Upper lobe of right lung (tissue), 1 donor: ENCODE results near the gene LRRC70. TPM values are rescaled to one million over a fixed set of nuclear protein-coding genes. Genes with fewer than 3 reads are reported as not detected.

Experiments used
- ATAC-seq: fragments of 200-7000 bp; cut with Tn5 transposase; one replicate; pipeline ENCODE4 v1.9.1; 2020; ENCODE audit warnings: mild to moderate bottlenecking, moderate library complexity
- DNase-seq: peaks from one replicate; pipeline ENCODE4 v3.0.0-alpha.2; 2020
- H3K27ac ChIP-seq: fragments of 200-600 bp; one replicate; pipeline ENCODE4 v1.8.0; 2022
- H3K27me3 ChIP-seq: fragments of 200-600 bp; one replicate; pipeline ENCODE4 v1.8.0; 2022; ENCODE audit warnings: mild to moderate bottlenecking
- H3K36me3 ChIP-seq: fragments of 200-600 bp; one replicate; pipeline ENCODE4 v1.8.0; 2022
- H3K4me1 ChIP-seq: fragments of 200-600 bp; one replicate; pipeline ENCODE4 v1.8.0; 2022
- H3K4me3 ChIP-seq: fragments of 200-600 bp; one replicate; pipeline ENCODE4 v1.8.0; 2022; ENCODE audit warnings: mild to moderate bottlenecking
- H3K9me3 ChIP-seq: fragments of 200-600 bp; one replicate; pipeline ENCODE4 v1.8.0; 2022
- CTCF ChIP-seq: fragments of 200-600 bp; IDR thresholded peaks from one replicate; pipeline ENCODE4 v1.8.0; 2022; ENCODE audit warnings: antibody characterized with exemption
- intact Hi-C: fragments of 100-400 bp; cut with DNase I; formaldehyde crosslinking; loops from one replicate; pipeline ENCODE4 v1.11.0; 2022
- long read RNA-seq: library from polyadenylated mRNA; unstranded; transcript quantifications from one replicate; pipeline ENCODE4 v2.0.0, GENCODE V29; 2021
- total RNA-seq: library from RNA; stranded (reverse); fragmentation: NEBNext Ultra II Directional; extraction: Animal tissue kit (Norgen Biotek cat#: 25700); gene quantifications from one replicate; pipeline ENCODE4 v1.2.1, GENCODE V29; 2021
- donor health status: DM: no; HTN: yes; CAD: no; lungs with severe emphysema.

Gene LRRC70
- 2.4 TPM for total RNA-seq
- long read RNA-seq, partial matches to known transcripts, result 0 of 2 reads
- long read RNA-seq, other reads (novel, unspliced or antisense), result 0 of 2 reads

DNA sequence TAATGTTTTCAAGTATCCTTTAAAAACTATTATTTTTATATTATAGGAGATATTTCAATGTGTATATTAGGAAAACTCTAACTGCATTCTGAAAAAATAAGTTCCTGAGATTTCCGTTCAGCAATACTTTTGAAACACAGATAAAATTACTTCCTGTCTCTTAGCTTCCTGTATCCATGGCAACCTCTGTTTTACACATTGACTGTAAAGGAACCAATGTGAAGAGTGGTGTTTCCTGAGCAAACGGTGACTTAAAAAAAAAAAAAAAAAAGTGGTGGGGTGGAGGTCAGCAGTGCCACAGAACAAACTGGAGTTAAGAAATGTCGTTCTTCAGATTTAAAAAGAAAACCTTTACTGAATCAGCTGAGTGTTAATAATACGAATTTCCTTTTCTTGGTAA is at the start of gene LRRC70:
Gene LRRC70 (plus strand): TSS at position 280 of the 400 bp plus-strand sequence. CDS start 620 bp downstream, outside the sequence.
- no peaks in the 10 kb centered on the region for H3K27me3 ChIP-seq
- peak; percentile 65 for ATAC-seq
- DNase-seq, result no peak
- H3K4me1 ChIP-seq, result no peaks in the 10 kb centered on the region
- TF ChIP-seq CTCF, result no peak
- no peak within 1 kb of the TSS for H3K27ac ChIP-seq
- peaks cover 6% of the 10 kb centered on the region for H3K36me3 ChIP-seq
- H3K4me3 ChIP-seq, result peak within 1 kb of the TSS; percentile 6
- intact Hi-C loops, result no loop called here
- no peaks in the 10 kb centered on the region for H3K9me3 ChIP-seq

DNA sequence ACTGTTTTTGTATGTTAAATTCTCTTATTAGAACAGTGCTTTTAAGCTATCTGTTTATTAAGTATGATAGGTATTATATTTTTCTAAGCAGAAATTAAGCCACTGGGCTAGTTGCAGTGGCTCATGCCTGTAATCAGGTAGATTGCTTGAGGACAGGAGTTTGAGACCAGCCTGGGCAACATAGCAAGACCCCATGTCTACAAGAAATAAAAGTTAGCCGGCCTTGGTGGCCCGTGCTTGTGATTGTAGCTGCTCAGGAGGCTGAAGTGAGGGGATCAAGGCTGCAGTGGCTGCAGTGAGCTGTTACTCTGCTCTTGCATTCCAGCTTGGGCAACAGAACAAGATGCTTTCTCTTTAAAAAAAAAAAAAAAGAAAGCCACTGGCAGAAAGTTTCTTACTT is 45.0 kb upstream of the LRRC70 start:
- no peak for ATAC-seq
- no peak overlapping the region for H3K27ac ChIP-seq
- no peaks in the 10 kb centered on the region for H3K4me1 ChIP-seq
- intact Hi-C loops, result no loop called here
- peaks cover 11% of the 10 kb centered on the region for H3K36me3 ChIP-seq
- no peak overlapping the region for H3K4me3 ChIP-seq
- DNase-seq, result no peak
- H3K9me3 ChIP-seq, result no peaks in the 10 kb centered on the region
- H3K27me3 ChIP-seq, result no peaks in the 10 kb centered on the region
- no peak for TF ChIP-seq CTCF

- H3K27me3 ChIP-seq, result no peaks in the 10 kb centered on the region
- intact Hi-C loops, result no loop called here
- no peaks in the 10 kb centered on the region for H3K9me3 ChIP-seq
- no peak for TF ChIP-seq CTCF
- H3K4me1 ChIP-seq, result no peaks in the 10 kb centered on the region
- DNase-seq (no peak), ATAC-seq (no peak)
- peaks cover 11% of the 10 kb centered on the region for H3K36me3 ChIP-seq
- H3K4me3 ChIP-seq, result no peak overlapping the region
- no peak overlapping the region for H3K27ac ChIP-seq
Observed at GRCh38 chr5:62534461-62535236, 44.0 kb upstream of the LRRC70 start.

GRCh38 chr5:62536232-62536631 is 42.4 kb upstream of the LRRC70 start:
- intact Hi-C loops, result no loop called here
- H3K36me3 ChIP-seq, result peaks cover 8% of the 10 kb centered on the region
- no peaks in the 10 kb centered on the region for H3K4me1 ChIP-seq
- H3K27ac ChIP-seq, result no peak overlapping the region
- ATAC-seq, result no peak
- no peak for TF ChIP-seq CTCF
- no peak overlapping the region for H3K4me3 ChIP-seq
- no peaks in the 10 kb centered on the region for H3K27me3 ChIP-seq
- no peaks in the 10 kb centered on the region for H3K9me3 ChIP-seq
- no peak for DNase-seq

GRCh38 chr5:62536783-62537182 is 41.8 kb upstream of the LRRC70 start:
- ATAC-seq (no peak), DNase-seq (no peak)
- Histone ChIP-seq H3K9me3 (no peaks in the 10 kb centered on the region), H3K36me3 (peaks cover 3% of the 10 kb centered on the region), H3K4me1 (no peaks in the 10 kb centered on the region), H3K27ac (no peak overlapping the region), H3K27me3 (no peaks in the 10 kb centered on the region), H3K4me3 (no peak overlapping the region)
- TF ChIP-seq CTCF, result no peak
- intact Hi-C loops, result no loop called here
